ENCODE results near the gene FAM110A. TPM values are rescaled to one million over a fixed set of nuclear protein-coding genes. Genes with fewer than 3 reads are reported as not detected.

Gene FAM110A
- total RNA-seq, 1 donor from 2014 or later, result 11.0 TPM

DNA sequence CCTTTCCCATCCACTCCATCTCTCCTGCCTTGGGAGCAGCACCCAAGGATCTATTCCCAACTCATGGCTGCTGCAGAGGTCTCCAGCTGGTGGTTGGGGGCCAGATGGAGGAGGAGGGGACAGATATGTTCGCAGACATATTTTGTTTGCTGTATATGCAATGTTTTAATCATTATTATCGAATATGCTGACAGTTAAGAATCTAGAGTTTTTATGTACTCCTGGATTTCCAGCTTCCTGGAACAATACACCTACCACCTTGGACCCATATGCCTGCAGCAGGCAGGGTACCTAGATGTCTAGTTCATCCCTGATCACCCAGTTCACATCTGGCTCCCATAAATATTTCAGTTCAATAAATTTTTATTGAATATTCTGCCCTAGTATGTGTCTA, 9.0 kb downstream of the FAM110A start:
- POLR2A ChIA-PET, result interaction anchor here (7.1 kb wide), 1 partner anchor 9 kb away, joined by 50 read pairs; the partner anchor contains the start of gene FAM110A

GRCh38 chr20:843912-844311, 10.4 kb downstream of the FAM110A start:
- Mint-ChIP-seq H3K27me3 (no peaks in the 10 kb centered on the region), H3K4me3 (no peak overlapping the region), H3K36me3 (ENCODE audit: low read depth) (peaks cover 2% of the 10 kb centered on the region), H3K9me3 (no peaks in the 10 kb centered on the region), H3K27ac (no peak overlapping the region), H3K4me1 (peaks cover 55% of the 10 kb centered on the region)
- intact Hi-C loops (cut with micrococcal nuclease), result loop anchor here (1.0 to 10.0 kb wide), 4 partner anchors 11 to 551 kb away; partner anchors contain the start of genes FAM110A, FKBP1A, PSMF1 and RAD21L1
- no peak for ATAC-seq (ENCODE audit: low read depth)
- ChIA-PET POLR2A (interaction anchor here (0.6 to 7.1 kb wide), 4 partner anchors 8 to 483 kb away, joined by 3 to 50 read pairs (median 4); partner anchors contain the start of gene FAM110A), CTCF (no interaction called here)
- TF ChIP-seq, protein P1, sequence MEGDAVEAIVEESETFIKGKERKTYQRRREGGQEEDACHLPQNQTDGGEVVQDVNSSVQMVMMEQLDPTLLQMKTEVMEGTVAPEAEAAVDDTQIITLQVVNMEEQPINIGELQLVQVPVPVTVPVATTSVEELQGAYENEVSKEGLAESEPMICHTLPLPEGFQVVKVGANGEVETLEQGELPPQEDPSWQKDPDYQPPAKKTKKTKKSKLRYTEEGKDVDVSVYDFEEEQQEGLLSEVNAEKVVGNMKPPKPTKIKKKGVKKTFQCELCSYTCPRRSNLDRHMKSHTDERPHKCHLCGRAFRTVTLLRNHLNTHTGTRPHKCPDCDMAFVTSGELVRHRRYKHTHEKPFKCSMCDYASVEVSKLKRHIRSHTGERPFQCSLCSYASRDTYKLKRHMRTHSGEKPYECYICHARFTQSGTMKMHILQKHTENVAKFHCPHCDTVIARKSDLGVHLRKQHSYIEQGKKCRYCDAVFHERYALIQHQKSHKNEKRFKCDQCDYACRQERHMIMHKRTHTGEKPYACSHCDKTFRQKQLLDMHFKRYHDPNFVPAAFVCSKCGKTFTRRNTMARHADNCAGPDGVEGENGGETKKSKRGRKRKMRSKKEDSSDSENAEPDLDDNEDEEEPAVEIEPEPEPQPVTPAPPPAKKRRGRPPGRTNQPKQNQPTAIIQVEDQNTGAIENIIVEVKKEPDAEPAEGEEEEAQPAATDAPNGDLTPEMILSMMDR (IDR thresholded peaks at IDR 0.05), result no peak
- no peak for DNase-seq

More for the DNA sequence above, 9.0 kb downstream of the FAM110A start:
- Mint-ChIP-seq H3K9me3 (no peaks in the 10 kb centered on the region), H3K27me3 (no peaks in the 10 kb centered on the region), H3K27ac (no peak overlapping the region), H3K36me3 (ENCODE audit: low read depth) (peaks cover 8% of the 10 kb centered on the region), H3K4me1 (peaks cover 57% of the 10 kb centered on the region), H3K4me3 (no peak overlapping the region)
- DNase-seq (no peak), ATAC-seq (ENCODE audit: low read depth) (no peak)
- CTCF ChIA-PET, result interaction anchor here (0.7 kb wide), 1 partner anchor 24 kb away, joined by 3 read pairs; no protein-coding TSS in a partner anchor
- TF ChIP-seq, protein P1 (IDR thresholded peaks at IDR 0.05), result no peak
- intact Hi-C loops (cut with micrococcal nuclease), result loop anchor here (5.0 to 10.0 kb wide), 2 partner anchors 385 to 552 kb away; partner anchors contain the start of genes FKBP1A and RAD21L1

DNA sequence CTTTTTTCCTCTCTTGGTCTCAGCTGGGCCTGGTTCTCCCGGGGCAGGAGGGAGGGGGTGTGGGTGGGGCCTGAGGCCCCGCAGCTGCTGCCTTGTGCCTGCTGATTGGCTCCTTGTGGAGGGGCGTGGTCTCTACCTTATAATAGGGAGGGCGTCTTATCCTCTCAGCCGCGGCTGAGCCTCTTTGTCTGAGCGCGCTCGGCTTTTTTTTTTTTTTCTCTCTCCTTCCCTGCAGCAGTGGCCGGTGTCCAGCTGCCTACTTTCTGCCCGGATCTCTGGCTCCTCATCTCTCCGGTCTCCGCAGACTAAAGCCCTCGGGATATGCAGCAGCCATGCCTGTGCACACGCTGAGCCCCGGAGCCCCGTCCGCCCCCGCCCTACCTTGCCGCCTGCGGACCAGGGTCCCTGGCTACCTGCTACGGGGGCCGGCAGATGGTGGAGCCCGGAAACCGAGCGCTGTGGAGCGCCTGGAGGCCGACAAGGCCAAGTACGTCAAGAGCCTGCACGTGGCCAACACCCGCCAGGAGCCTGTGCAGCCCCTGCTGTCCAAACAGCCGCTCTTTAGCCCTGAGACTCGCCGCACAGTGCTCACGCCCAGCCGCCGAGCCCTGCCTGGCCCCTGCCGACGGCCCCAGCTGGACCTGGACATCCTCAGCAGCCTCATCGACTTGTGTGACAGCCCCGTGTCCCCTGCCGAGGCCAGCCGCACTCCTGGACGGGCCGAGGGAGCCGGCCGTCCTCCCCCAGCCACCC, 11.1 kb downstream of the FAM110A start:
- CTCF ChIA-PET, result no interaction called here
- DNase-seq (peak; percentile 64), ATAC-seq (ENCODE audit: low read depth) (peak; percentile 98)
- POLR2A ChIA-PET, result interaction anchor here (0.6 to 7.1 kb wide), 5 partner anchors 9 to 483 kb away, joined by 3 to 50 read pairs (median 4); partner anchors contain the start of gene FAM110A
- TF ChIP-seq, protein P1 (IDR thresholded peaks at IDR 0.05), result no peak
- H3K4me1 Mint-ChIP-seq, result peaks cover 55% of the 10 kb centered on the region
- H3K27ac Mint-ChIP-seq, result peak overlapping the region; percentile 41
- H3K4me3 Mint-ChIP-seq, result peak overlapping the region; percentile 87
- no peaks in the 10 kb centered on the region for H3K9me3 Mint-ChIP-seq
- H3K27me3 Mint-ChIP-seq, result no peaks in the 10 kb centered on the region
- intact Hi-C loops (cut with micrococcal nuclease), result loop anchor here (1.0 to 10.0 kb wide), 5 partner anchors 11 to 550 kb away; partner anchors contain the start of genes FAM110A, FKBP1A, PSMF1 and RAD21L1
- H3K36me3 Mint-ChIP-seq (ENCODE audit: low read depth), result peaks cover 2% of the 10 kb centered on the region

- ATAC-seq (ENCODE audit: low read depth), result no peak
- CTCF ChIA-PET, result no interaction called here
Observed at GRCh38 chr20:845226-845868, 11.8 kb downstream of the FAM110A start.

More at GRCh38 chr20:845226-845868, 11.8 kb downstream of the FAM110A start:
- H3K36me3 Mint-ChIP-seq (ENCODE audit: low read depth), result no peaks in the 10 kb centered on the region
- H3K27me3 Mint-ChIP-seq, result no peaks in the 10 kb centered on the region
- H3K27ac Mint-ChIP-seq, result peak overlapping the region; percentile 90
- TF ChIP-seq, protein P1 (IDR thresholded peaks at IDR 0.05), result no peak
- H3K9me3 Mint-ChIP-seq, result no peaks in the 10 kb centered on the region
- POLR2A ChIA-PET, result interaction anchor here (7.1 kb wide), 1 partner anchor 12 kb away, joined by 50 read pairs; the partner anchor contains the start of gene FAM110A
- intact Hi-C loops (cut with micrococcal nuclease), result loop anchor here (5.0 to 10.0 kb wide), 2 partner anchors 47 to 549 kb away; partner anchors contain the start of gene FKBP1A
- H3K4me3 Mint-ChIP-seq, result peak overlapping the region; percentile 73
- DNase-seq, result peak; percentile 21
- peaks cover 55% of the 10 kb centered on the region for H3K4me1 Mint-ChIP-seq

Data from activated B cell treated with CpG ODN at 0.5 μM for 24 hours (primary cell).